ENCODE results near the gene ASIC1.
A peak's percentile ranks its signal among the peaks of the same experiment; 100 is the strongest.

ASIC1 gene

DNA sequence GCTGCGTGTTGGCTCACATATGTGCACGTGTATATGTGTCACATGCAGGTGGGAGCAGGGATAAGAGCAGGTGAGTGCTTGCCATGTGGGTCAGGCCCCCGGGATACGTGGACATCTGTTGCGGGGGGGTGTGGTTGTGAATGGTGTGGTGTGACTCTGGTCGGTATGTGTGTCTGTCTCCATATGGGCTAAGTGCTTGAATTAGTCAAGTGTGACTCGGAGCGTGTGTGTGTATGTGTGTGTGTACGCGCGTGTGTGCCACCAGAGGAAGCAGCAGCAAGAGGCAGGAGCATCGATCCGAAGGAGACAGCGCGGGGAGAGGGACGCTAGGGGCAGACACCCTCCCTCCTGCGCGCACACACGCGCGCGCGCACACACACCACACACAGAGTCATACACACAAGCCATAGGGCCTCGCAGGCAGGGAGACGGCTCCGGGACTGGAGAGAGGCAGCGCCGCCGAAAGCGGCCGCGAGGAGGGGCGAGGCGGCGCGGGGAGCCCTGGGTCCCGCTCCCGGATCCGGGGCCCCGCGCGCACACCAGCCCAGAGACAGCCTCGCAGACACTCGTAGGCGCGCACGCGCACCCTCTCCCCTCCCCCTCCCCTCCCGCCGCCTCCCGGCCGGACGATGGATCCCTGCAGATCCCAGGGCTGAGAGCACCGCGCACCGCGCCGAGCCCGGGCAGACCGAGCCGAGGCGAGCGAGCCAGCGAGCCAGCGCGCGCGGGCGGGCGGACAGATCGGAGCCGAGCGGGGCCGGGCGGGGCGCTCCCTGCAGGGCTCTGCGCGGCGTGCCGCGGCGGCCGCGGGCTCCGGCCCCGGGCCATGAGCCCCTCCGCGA is at the start of gene ASIC1:
Gene ASIC1 (plus strand): TSS at position 597 of the 842 bp plus-strand sequence. CDS start 1,171 bp downstream, outside the sequence.
- no CpG with 5 or more reads among the region's 88 CpGs for WGBS (ENCODE audit: insufficient coverage, insufficient read length)
- Histone ChIP-seq H3K4me1 (ENCODE audit: control insufficient read depth, insufficient read depth, low read length) (peaks cover 4% of the 10 kb centered on the region), H3K36me3 (ENCODE audit: control insufficient read depth, insufficient read depth, low read length) (no peaks in the 10 kb centered on the region), H3K27me3 (ENCODE audit: control insufficient read depth, insufficient read depth, low read length) (peaks cover 47% of the 10 kb centered on the region), H3K4me3 (ENCODE audit: low read length) (peak within 1 kb of the TSS; percentile 41; the same call in 1 of the 2 replicates), H3K9me3 (ENCODE audit: control insufficient read depth, insufficient read depth, low read length) (no peaks in the 10 kb centered on the region), H3K27ac (ENCODE audit: low read length) (no peak within 1 kb of the TSS)
- DNase-seq (ENCODE audit: low read depth, low spot score) = no peak

GRCh38 chr12:50013361-50014147 is 43.8 kb upstream of the ASIC1 start:
- Histone ChIP-seq H3K27me3 (ENCODE audit: control insufficient read depth, insufficient read depth, low read length) (no peaks in the 10 kb centered on the region), H3K36me3 (ENCODE audit: control insufficient read depth, insufficient read depth, low read length) (no peaks in the 10 kb centered on the region), H3K9me3 (ENCODE audit: control insufficient read depth, insufficient read depth, low read length) (no peaks in the 10 kb centered on the region), H3K27ac (ENCODE audit: low read length) (no peak overlapping the region), H3K4me1 (ENCODE audit: control insufficient read depth, insufficient read depth, low read length) (no peaks in the 10 kb centered on the region), H3K4me3 (ENCODE audit: low read length) (no peak overlapping the region)
- DNase-seq (ENCODE audit: low read depth, low spot score) = no peak
- no CpG with 5 or more reads among the region's 2 CpGs for WGBS (ENCODE audit: insufficient coverage, insufficient read length)

DNA sequence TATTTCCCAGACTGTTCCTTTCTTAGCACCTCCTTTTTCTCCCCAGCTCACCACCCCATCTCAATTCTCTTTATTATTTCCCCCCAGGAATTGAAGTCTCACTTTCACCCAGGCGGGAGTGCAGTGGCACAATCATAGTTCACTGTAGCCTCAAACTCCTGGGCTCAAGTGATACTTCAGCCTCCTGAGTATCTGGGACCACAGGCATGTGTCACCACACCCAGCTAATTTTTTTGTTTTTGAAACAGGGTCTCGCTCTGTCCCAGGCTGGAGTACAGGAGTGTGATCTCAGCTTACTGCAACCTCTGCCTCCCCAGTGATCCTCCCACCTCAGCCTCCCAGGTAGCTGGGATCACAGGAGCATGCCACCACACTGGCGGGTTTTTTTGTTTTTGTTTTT is 43.1 kb upstream of the ASIC1 start:
- Histone ChIP-seq H3K27ac (ENCODE audit: low read length) (no peak overlapping the region), H3K4me1 (ENCODE audit: control insufficient read depth, insufficient read depth, low read length) (peaks cover 4% of the 10 kb centered on the region; the same call in 1 of the 2 replicates), H3K4me3 (ENCODE audit: low read length) (no peak overlapping the region), H3K36me3 (ENCODE audit: control insufficient read depth, insufficient read depth, low read length) (no peaks in the 10 kb centered on the region), H3K9me3 (ENCODE audit: control insufficient read depth, insufficient read depth, low read length) (no peaks in the 10 kb centered on the region), H3K27me3 (ENCODE audit: control insufficient read depth, insufficient read depth, low read length) (no peaks in the 10 kb centered on the region)
- DNase-seq (ENCODE audit: low read depth, low spot score) = no peak
- no CpG with 5 or more reads among the region's 3 CpGs for WGBS (ENCODE audit: insufficient coverage, insufficient read length)

DNA sequence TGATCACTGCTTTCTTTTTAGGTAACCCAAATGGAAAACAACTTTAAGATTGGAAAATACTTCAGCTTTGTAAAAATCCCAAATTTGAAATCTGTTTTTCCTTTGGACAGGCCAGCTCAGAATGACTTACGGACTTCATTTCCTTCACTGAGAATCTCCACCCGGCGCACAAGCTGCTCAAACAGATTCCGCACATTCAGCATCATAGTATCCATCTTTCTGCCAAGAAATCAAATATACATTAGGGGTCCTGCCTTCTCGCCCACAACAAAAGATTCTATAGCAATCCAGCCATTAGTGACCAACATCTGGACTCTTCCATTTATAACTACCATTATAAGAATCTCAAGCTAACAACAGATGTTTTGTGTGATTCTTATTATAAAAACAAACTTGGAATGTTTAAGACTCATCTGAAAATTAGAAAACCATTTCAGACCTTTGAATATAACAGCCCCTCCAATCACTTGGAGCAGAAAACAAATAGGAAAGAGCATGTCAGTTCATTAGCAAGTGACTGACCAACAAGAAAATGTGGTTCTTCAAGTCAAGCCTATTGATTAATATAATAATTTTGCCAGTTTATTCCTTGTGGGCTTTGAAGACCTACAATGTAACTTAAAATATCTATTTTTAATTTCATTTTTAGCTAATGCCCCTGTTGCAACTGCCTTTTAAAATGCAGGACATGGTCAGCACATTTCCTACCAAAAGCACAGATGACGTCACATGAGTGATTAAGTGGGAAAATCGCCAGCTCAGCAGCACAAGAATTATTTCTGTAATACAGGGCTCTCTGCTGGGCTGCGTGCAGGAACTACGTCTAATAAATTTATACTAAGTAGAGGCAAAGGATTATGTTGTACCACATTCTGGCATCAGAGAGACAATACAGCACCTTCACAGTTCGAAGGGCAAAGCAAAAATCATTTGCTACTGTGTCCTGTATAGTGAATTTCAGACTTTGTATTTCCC is 40.6 kb upstream of the ASIC1 start:
- H3K36me3 ChIP-seq (ENCODE audit: control insufficient read depth, insufficient read depth, low read length) = no peaks in the 10 kb centered on the region
- H3K9me3 ChIP-seq (ENCODE audit: control insufficient read depth, insufficient read depth, low read length) = no peaks in the 10 kb centered on the region
- peaks cover 4% of the 10 kb centered on the region; the same call in 1 of the 2 replicates for H3K4me1 ChIP-seq (ENCODE audit: control insufficient read depth, insufficient read depth, low read length)
- H3K4me3 ChIP-seq (ENCODE audit: low read length) = no peak overlapping the region
- no peak overlapping the region for H3K27ac ChIP-seq (ENCODE audit: low read length)
- no peak for DNase-seq (ENCODE audit: low read depth, low spot score)
- H3K27me3 ChIP-seq (ENCODE audit: control insufficient read depth, insufficient read depth, low read length) = no peaks in the 10 kb centered on the region
- no CpG with 5 or more reads among the region's 10 CpGs for WGBS (ENCODE audit: insufficient coverage, insufficient read length)

DNA sequence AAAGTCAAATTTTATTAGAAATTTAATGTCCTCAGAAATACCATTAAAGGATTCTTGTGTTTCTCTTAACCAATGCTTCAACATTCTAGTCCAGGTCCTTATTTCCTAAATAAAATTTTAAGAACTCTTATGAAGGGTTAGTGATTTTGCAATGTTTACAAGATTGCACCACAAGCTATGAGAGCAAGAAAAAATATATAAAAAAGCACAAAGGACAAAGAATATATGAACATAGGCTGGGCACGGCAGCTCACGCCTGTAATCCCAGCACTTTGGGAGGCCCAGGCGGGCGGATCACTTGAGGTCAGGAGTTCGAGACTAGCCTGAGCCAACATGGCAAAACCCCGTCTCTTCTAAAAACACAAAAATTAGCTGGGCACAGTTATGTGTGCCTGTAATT is 39.8 kb upstream of the ASIC1 start:
- WGBS (ENCODE audit: insufficient coverage, insufficient read length) = no CpG with 5 or more reads among the region's 6 CpGs
- H3K27ac ChIP-seq (ENCODE audit: low read length) = no peak overlapping the region
- no peaks in the 10 kb centered on the region for H3K9me3 ChIP-seq (ENCODE audit: control insufficient read depth, insufficient read depth, low read length)
- H3K4me1 ChIP-seq (ENCODE audit: control insufficient read depth, insufficient read depth, low read length) = peaks cover 4% of the 10 kb centered on the region; the same call in 1 of the 2 replicates
- H3K4me3 ChIP-seq (ENCODE audit: low read length) = no peak overlapping the region
- H3K27me3 ChIP-seq (ENCODE audit: control insufficient read depth, insufficient read depth, low read length) = no peaks in the 10 kb centered on the region
- no peaks in the 10 kb centered on the region for H3K36me3 ChIP-seq (ENCODE audit: control insufficient read depth, insufficient read depth, low read length)
- DNase-seq (ENCODE audit: low read depth, low spot score) = no peak

DNA sequence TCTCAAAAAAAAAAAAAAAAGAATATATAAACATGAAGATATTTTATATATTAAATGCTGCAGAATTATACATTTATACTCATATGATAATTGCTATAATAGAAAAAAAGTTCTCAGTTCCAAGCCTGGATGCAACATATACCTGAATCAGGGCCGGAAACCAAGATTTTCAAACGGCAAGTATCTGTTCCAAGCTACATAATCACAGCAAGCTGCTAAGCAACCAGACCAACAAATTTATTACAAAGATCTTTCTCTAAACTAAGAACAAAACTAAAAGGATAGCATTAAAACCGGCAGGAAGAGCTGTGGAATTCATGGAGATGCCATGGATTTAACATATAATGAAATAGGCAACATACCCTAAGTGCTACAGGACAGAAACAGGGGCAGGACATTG is 39.2 kb upstream of the ASIC1 start:
- H3K4me1 ChIP-seq (ENCODE audit: control insufficient read depth, insufficient read depth, low read length) = peaks cover 4% of the 10 kb centered on the region; the same call in 1 of the 2 replicates
- no peaks in the 10 kb centered on the region for H3K27me3 ChIP-seq (ENCODE audit: control insufficient read depth, insufficient read depth, low read length)
- no CpG with 5 or more reads among the region's 3 CpGs for WGBS (ENCODE audit: insufficient coverage, insufficient read length)
- no peak for DNase-seq (ENCODE audit: low read depth, low spot score)
- H3K4me3 ChIP-seq (ENCODE audit: low read length) = no peak overlapping the region
- H3K36me3 ChIP-seq (ENCODE audit: control insufficient read depth, insufficient read depth, low read length) = no peaks in the 10 kb centered on the region
- H3K9me3 ChIP-seq (ENCODE audit: control insufficient read depth, insufficient read depth, low read length) = no peaks in the 10 kb centered on the region
- H3K27ac ChIP-seq (ENCODE audit: low read length) = no peak overlapping the region

DNA sequence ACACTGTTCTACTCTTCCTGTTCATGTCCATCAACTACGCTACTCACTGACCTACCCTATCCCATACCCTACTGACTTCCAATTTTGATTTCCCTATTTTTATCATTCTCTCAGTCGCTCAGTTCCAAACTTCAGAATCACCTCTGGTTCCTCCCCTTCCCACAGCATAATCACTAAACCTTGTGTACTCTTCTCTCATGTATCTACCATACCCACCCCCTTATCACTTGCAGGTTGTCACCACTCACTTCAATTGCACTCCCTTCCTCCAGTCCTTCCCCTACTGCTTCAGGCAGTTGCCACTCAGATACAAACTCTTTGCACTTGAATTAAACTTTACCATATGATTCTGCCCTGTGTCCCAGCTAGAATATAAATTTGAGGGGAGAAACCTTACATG is 38.4 kb upstream of the ASIC1 start:
- WGBS (ENCODE audit: insufficient coverage, insufficient read length) = no CpG with 5 or more reads among the region's 2 CpGs
- Histone ChIP-seq H3K4me1 (ENCODE audit: control insufficient read depth, insufficient read depth, low read length) (peaks cover 4% of the 10 kb centered on the region; the same call in 1 of the 2 replicates), H3K36me3 (ENCODE audit: control insufficient read depth, insufficient read depth, low read length) (no peaks in the 10 kb centered on the region), H3K27ac (ENCODE audit: low read length) (no peak overlapping the region), H3K9me3 (ENCODE audit: control insufficient read depth, insufficient read depth, low read length) (no peaks in the 10 kb centered on the region), H3K4me3 (ENCODE audit: low read length) (no peak overlapping the region), H3K27me3 (ENCODE audit: control insufficient read depth, insufficient read depth, low read length) (no peaks in the 10 kb centered on the region)
- DNase-seq (ENCODE audit: low read depth, low spot score) = no peak

DNA sequence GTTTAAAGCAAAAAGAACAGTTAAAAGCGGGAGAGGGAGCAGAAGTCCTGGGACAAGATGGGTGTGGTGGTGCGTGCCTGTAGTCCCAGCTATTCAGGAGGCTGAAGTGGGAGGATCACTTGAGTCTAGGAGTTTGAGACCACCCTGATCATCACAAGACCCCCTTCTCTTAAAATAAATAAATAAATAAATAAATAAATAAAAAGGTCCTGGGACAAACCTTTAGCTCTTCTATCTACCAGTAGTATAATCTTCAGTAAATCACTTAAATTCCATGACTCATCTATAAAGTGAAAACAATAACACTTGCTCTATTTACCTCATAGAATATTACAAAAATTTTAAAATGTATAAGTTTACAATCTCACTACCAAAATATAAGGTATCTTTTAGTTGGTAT is 37.9 kb upstream of the ASIC1 start:
- DNase-seq (ENCODE audit: low read depth, low spot score) = no peak
- H3K36me3 ChIP-seq (ENCODE audit: control insufficient read depth, insufficient read depth, low read length) = no peaks in the 10 kb centered on the region
- no peak overlapping the region for H3K4me3 ChIP-seq (ENCODE audit: low read length)
- no peaks in the 10 kb centered on the region for H3K9me3 ChIP-seq (ENCODE audit: control insufficient read depth, insufficient read depth, low read length)
- no peak overlapping the region for H3K27ac ChIP-seq (ENCODE audit: low read length)
- WGBS (ENCODE audit: insufficient coverage, insufficient read length) = no CpG with 5 or more reads among the region's 2 CpGs
- peaks cover 4% of the 10 kb centered on the region; the same call in 1 of the 2 replicates for H3K4me1 ChIP-seq (ENCODE audit: control insufficient read depth, insufficient read depth, low read length)
- no peaks in the 10 kb centered on the region for H3K27me3 ChIP-seq (ENCODE audit: control insufficient read depth, insufficient read depth, low read length)

GRCh38 chr12:50021031-50021430 is 36.4 kb upstream of the ASIC1 start:
- H3K36me3 ChIP-seq (ENCODE audit: control insufficient read depth, insufficient read depth, low read length) = no peaks in the 10 kb centered on the region
- no peak overlapping the region for H3K27ac ChIP-seq (ENCODE audit: low read length)
- no peaks in the 10 kb centered on the region for H3K27me3 ChIP-seq (ENCODE audit: control insufficient read depth, insufficient read depth, low read length)
- peaks cover 4% of the 10 kb centered on the region; the same call in 1 of the 2 replicates for H3K4me1 ChIP-seq (ENCODE audit: control insufficient read depth, insufficient read depth, low read length)
- 100% methylated on average over 1 of the region's 4 CpGs for WGBS (ENCODE audit: insufficient coverage, insufficient read length)
- H3K9me3 ChIP-seq (ENCODE audit: control insufficient read depth, insufficient read depth, low read length) = no peaks in the 10 kb centered on the region
- no peak for DNase-seq (ENCODE audit: low read depth, low spot score)
- no peak overlapping the region for H3K4me3 ChIP-seq (ENCODE audit: low read length)

GRCh38 chr12:50022903-50023302 is 34.5 kb upstream of the ASIC1 start:
- no peak for DNase-seq (ENCODE audit: low read depth, low spot score)
- no CpG with 5 or more reads among the region's 1 CpG for WGBS (ENCODE audit: insufficient coverage, insufficient read length)
- Histone ChIP-seq H3K9me3 (ENCODE audit: control insufficient read depth, insufficient read depth, low read length) (no peaks in the 10 kb centered on the region), H3K4me1 (ENCODE audit: control insufficient read depth, insufficient read depth, low read length) (peaks cover 4% of the 10 kb centered on the region; the same call in 1 of the 2 replicates), H3K4me3 (ENCODE audit: low read length) (no peak overlapping the region), H3K27me3 (ENCODE audit: control insufficient read depth, insufficient read depth, low read length) (no peaks in the 10 kb centered on the region), H3K36me3 (ENCODE audit: control insufficient read depth, insufficient read depth, low read length) (no peaks in the 10 kb centered on the region), H3K27ac (ENCODE audit: low read length) (no peak overlapping the region)

Measured in iPS DF 6.9 (cell line).